Ascending aorta (tissue), 2 donors: ENCODE data around the gene MAP3K7CL. TPM values are rescaled to one million over a fixed set of nuclear protein-coding genes. Genes with fewer than 3 reads are reported as not detected.
"Not testable (repeated sequence)": the region's sequence is repeated elsewhere in the genome, so short reads cannot be mapped to it uniquely, and the experiment has no call there.

Experiments used
- DNase-seq, 2 donors: peaks; one replicate each; pipeline ENCODE4 v3.0.0-alpha.2; 2019; ENCODE audit warnings: low spot score in 2 of 2
- H3K27ac ChIP-seq, 2 donors: fragments of 200-600 bp; sonication (generic); one replicate each; pipeline ENCODE4 v1.5.1; 2016 to 2017; ENCODE audit warnings: mild to moderate bottlenecking in 1 of 2
- H3K27me3 ChIP-seq: fragments of 200-600 bp; sonication (generic); one replicate; pipeline ENCODE4 v1.5.1; 2017
- H3K36me3 ChIP-seq, 2 donors: fragments of 200-600 bp; sonication (generic); one replicate each; pipeline ENCODE4 v1.5.1; 2016
- H3K4me1 ChIP-seq, 2 donors: fragments of 200-600 bp; sonication (generic); one replicate each; pipeline ENCODE4 v1.5.1; 2016 to 2017; ENCODE audit warnings: mild to moderate bottlenecking in 1 of 2
- H3K4me3 ChIP-seq, 2 donors: fragments of 200-600 bp; sonication (generic); one replicate each; pipeline ENCODE4 v1.5.1; 2016 to 2017; ENCODE audit warnings: mild to moderate bottlenecking in 1 of 2
- H3K9me3 ChIP-seq, 2 donors: fragments of 200-600 bp; sonication (generic); one replicate each; pipeline ENCODE4 v1.5.1; 2016
- CTCF ChIP-seq, 3 experiments: fragments of 200-600 bp in 2 of 3; fragments of 450-650 bp in 1 of 3; sonication (generic) in 2 of 3; IDR thresholded peaks; one replicate each; pipeline ENCODE4 v1.5.1; 2016 to 2019; ENCODE audit warnings: antibody characterized with exemption in 3 of 3, mild to moderate bottlenecking in 1 of 3, moderate library complexity in 1 of 3
- intact Hi-C: fragments of 100-400 bp; cut with DNase I; formaldehyde crosslinking; loops from one replicate; pipeline ENCODE4 v1.15.1; 2023
- total RNA-seq: library from RNA; depleted of rRNA; stranded (reverse); fragments of >200 nt; gene quantifications from one replicate; pipeline ENCODE4 v1.1.0, GENCODE V29; 2016

Gene MAP3K7CL
- total RNA-seq, 1 donor from 2014 or later = 6.9 TPM

GRCh38 chr21:29154270-29154669 lies 23.8 kb downstream of the MAP3K7CL start:
- no peak for TF ChIP-seq CTCF (IDR thresholded peaks at IDR 0.05)
- H3K9me3 ChIP-seq = no peaks in the 10 kb centered on the region
- peaks cover 0 to 2% of the 10 kb centered on the region in 2 donors for H3K4me1 ChIP-seq
- H3K27me3 ChIP-seq = no peaks in the 10 kb centered on the region
- no peaks in the 10 kb centered on the region for H3K36me3 ChIP-seq
- no peak overlapping the region for H3K27ac ChIP-seq
- H3K4me3 ChIP-seq = no peak overlapping the region
- DNase-seq = no peak
- intact Hi-C loops = no loop called here

DNA sequence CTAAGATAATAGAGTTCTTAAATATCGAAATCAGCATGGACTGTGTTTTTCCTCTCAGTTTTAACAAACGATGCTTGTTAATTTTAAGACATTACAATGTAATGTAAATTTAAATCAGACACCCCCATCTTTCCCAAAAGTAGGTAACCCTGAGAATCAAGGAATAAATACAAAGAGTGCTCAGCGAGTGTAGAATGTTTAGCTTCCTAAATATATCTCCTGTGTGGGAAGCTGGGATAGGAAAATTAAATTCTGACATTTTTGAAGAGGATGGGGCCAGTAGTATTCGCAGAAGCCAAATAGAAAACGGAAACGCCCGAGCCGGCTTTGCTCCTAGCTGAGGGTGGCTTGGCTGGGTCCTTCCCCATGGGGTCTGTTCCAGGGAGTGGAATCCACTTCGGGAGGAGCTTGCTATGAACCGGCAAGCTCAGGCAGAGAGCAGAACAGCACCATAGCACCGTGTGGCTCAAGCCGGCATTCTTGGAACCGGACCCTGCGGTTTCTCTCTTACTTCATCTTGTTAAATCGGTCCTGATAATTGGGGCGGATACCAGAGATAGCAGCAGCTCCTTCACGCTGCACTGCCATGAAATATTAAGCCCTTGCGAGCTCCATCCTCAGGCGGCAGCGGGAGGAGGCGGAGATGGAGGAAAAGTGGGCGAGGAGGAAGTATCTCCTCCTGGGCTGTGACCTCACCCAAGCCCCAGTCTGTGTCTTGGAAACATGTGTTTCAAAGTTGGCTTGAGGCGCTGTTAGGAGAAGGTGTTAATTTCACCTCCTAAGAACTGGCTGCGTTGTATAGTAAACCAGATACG lies 24.9 kb downstream of the MAP3K7CL start:
- peak in 1 of 2 donors; percentile 80 for DNase-seq
- Histone ChIP-seq H3K36me3 (peaks cover 0 to 5% of the 10 kb centered on the region in 2 donors), H3K4me3 (peak overlapping the region; percentile 42 to 70), H3K4me1 (no peaks in the 10 kb centered on the region), H3K27ac (peak overlapping the region; percentile 83 to 86), H3K27me3 (no peaks in the 10 kb centered on the region), H3K9me3 (no peaks in the 10 kb centered on the region)
- intact Hi-C loops = no loop called here
- no peak for TF ChIP-seq CTCF (IDR thresholded peaks at IDR 0.05)

DNA sequence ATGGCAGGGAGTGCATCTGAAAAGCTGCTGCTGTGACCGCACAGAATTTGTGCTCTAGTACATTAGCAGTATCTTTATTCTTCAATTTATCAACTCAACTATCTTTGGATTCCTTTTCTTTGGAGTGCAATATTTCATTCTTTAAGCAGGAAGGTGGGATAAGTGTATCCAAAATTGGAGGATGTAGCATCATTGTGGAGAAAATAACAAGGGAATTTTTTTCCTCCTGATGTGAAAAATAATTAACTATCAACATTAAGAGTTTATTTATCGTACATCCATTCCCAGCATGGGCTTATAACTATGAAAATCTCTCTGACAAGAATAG lies 25.5 kb downstream of the MAP3K7CL start:
- TF ChIP-seq CTCF (IDR thresholded peaks at IDR 0.05) = no peak
- DNase-seq = no peak
- Histone ChIP-seq H3K27ac (peak overlapping the region; percentile 83 to 86), H3K9me3 (no peaks in the 10 kb centered on the region), H3K27me3 (no peaks in the 10 kb centered on the region), H3K4me3 (peak overlapping the region in 1 of 2 donors; percentile 70), H3K36me3 (peaks cover 0 to 5% of the 10 kb centered on the region in 2 donors), H3K4me1 (no peaks in the 10 kb centered on the region)
- intact Hi-C loops = no loop called here

- no peak for DNase-seq
- Histone ChIP-seq H3K27ac (no peak overlapping the region), H3K27me3 (no peaks in the 10 kb centered on the region), H3K9me3 (no peaks in the 10 kb centered on the region), H3K4me3 (no peak overlapping the region), H3K36me3 (peaks cover 0 to 5% of the 10 kb centered on the region in 2 donors), H3K4me1 (no peaks in the 10 kb centered on the region)
- TF ChIP-seq CTCF (IDR thresholded peaks at IDR 0.05) = no peak
- intact Hi-C loops = no loop called here
Observed at GRCh38 chr21:29157080-29157479, 26.6 kb downstream of the MAP3K7CL start.

DNA sequence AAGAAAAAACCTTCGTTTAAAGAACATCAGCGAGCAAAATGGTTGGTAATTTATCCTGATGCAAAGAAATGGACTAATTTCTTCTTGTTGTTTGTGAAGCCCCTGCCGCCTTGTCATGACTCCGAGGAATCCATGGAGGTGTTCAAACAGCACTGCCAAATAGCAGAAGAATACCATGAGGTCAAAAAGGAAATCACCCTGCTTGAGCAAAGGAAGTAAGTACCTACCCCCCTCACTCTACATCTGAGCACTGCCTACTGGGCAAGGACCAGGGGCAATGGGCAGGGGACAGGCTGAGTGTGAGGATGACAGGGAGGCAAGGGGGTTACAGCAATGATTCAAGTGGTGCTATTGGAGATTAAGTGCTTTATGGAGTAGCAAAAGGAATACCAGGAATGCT lies 29.4 kb downstream of the MAP3K7CL start:
- no peaks in the 10 kb centered on the region for H3K9me3 ChIP-seq
- H3K4me3 ChIP-seq = no peak overlapping the region
- no peak for DNase-seq
- no peaks in the 10 kb centered on the region for H3K27me3 ChIP-seq
- H3K36me3 ChIP-seq = peaks cover 0 to 5% of the 10 kb centered on the region in 2 donors
- peaks cover 5 to 14% of the 10 kb centered on the region in 2 donors for H3K4me1 ChIP-seq
- no peak for TF ChIP-seq CTCF (IDR thresholded peaks at IDR 0.05)
- no peak overlapping the region for H3K27ac ChIP-seq
- intact Hi-C loops = loop anchor here (5.0 to 10.0 kb wide), 3 partner anchors 73 to 187 kb away; partner anchors contain the start of gene LTN1

DNA sequence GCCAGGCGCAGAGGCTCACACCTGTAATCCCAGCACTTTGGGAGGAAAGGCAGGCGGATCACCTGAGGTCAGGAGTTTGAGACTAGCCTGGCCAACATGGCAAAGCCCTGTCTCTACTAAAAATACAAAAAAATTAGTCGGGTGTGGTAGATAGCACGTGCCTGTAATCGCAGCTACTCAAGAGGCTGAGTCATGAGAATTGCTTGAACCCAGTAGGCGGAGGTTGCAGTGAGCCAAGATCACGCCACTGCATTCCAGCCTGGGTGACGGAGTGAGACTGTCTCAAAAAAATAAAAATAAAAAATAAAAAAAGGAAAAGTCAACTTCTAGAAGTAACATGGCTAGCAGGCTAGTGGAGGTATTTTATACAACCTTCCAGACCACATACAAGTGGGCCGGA lies 32.4 kb downstream of the MAP3K7CL start:
- Histone ChIP-seq H3K27ac (peak overlapping the region; percentile 78 to 86), H3K4me1 (peaks cover 5 to 14% of the 10 kb centered on the region in 2 donors)
- intact Hi-C loops = loop anchor here (1.0 to 10.0 kb wide), 5 partner anchors 18 to 184 kb away; partner anchors contain the start of gene LTN1
- H3K36me3 ChIP-seq, H3K4me3 ChIP-seq, H3K9me3 ChIP-seq, H3K27me3 ChIP-seq: not testable (repeated sequence)
- DNase-seq = peak; percentile 53 to 86
